OCI-LY7 (cell line): ENCODE results near the gene VPS18. TPM values are rescaled to one million over a fixed set of nuclear protein-coding genes. Genes with fewer than 3 reads are reported as not detected.

Experiments used
- BruUV-seq: library from RNA; stranded (reverse); fragments of 400-500 nt; replicated peaks from 2 replicates; lab custom pipeline; 2021; lab: Mats Ljungman, UMichigan
- CTCF ChIA-PET: fragments of 300-600 bp; sonication (Branson Sonifier 250); formaldehyde crosslinking; loops from one replicate; lab custom pipeline; 2022; ENCODE audit warnings: antibody characterized with exemption; ENCODE audit not compliant: unreplicated experiment; lab: Charles Lee
- POLR2A ChIA-PET: fragments of 300-600 bp; sonication (Branson Sonifier 250); formaldehyde crosslinking; loops from one replicate; lab custom pipeline; 2022; ENCODE audit warnings: antibody characterized with exemption; lab: Charles Lee
- DNase-seq: peaks from one replicate; pipeline ENCODE4 v3.0.0-alpha.2; 2015; ENCODE audit warnings: low spot score
- H2AFZ ChIP-seq: fragments of 200-600 bp; sonication (generic), shearing (Covaris generic); 2 replicates; pipeline ENCODE4 v1.6.1; 2014; ENCODE audit warnings: mild to moderate bottlenecking, antibody characterized with exemption, low read length, moderate library complexity
- H3K27ac ChIP-seq: fragments of 200-600 bp; sonication (generic); 2 replicates; pipeline ENCODE4 v1.5.1; 2014; ENCODE audit warnings: mixed run types, low read depth, mild to moderate bottlenecking, moderate library complexity, low read length, inconsistent platforms; ENCODE audit not compliant: poor library complexity, severe bottlenecking
- H3K36me3 ChIP-seq: fragments of 200-600 bp; sonication (generic); 2 replicates; pipeline ENCODE4 v1.6.1; 2014; ENCODE audit warnings: mild to moderate bottlenecking, antibody characterized with exemption, low read length, moderate library complexity, mixed read lengths; ENCODE audit not compliant: insufficient read depth
- H3K4me1 ChIP-seq: fragments of 200-600 bp; sonication (generic); 2 replicates; pipeline ENCODE4 v1.5.1; 2014; ENCODE audit warnings: mild to moderate bottlenecking, low read length; ENCODE audit not compliant: insufficient read depth, poor library complexity, severe bottlenecking
- H3K4me2 ChIP-seq: fragments of 200-600 bp; sonication (generic); 2 replicates; pipeline ENCODE4 v1.6.1; 2014; ENCODE audit warnings: mild to moderate bottlenecking, low read length
- H3K4me3 ChIP-seq: fragments of 200-600 bp; sonication (generic); 2 replicates; pipeline ENCODE4 v1.5.1; 2014; ENCODE audit warnings: mild to moderate bottlenecking, low read depth, low read length; ENCODE audit not compliant: poor library complexity, severe bottlenecking
- H3K79me2 ChIP-seq: fragments of 200-600 bp; sonication (generic); 2 replicates; pipeline ENCODE4 v1.6.1; 2016; ENCODE audit warnings: low read depth, mild to moderate bottlenecking, low read length, moderate library complexity, mixed read lengths; ENCODE audit not compliant: insufficient read depth
- H3K9me2 ChIP-seq: fragments of 200-600 bp; sonication (generic); 2 replicates; pipeline ENCODE4 v1.6.1; 2016; ENCODE audit warnings: mild to moderate bottlenecking, low read length, mixed read lengths; ENCODE audit not compliant: insufficient read depth
- H3K9me3 ChIP-seq: fragments of 200-600 bp; sonication (generic); 2 replicates; pipeline ENCODE4 v1.6.1; 2014; ENCODE audit warnings: mild to moderate bottlenecking, mixed run types, low read length, mixed read lengths
- H4K20me1 ChIP-seq: fragments of 200-600 bp; sonication (generic); 2 replicates; pipeline ENCODE4 v1.6.1; 2014; ENCODE audit warnings: mild to moderate bottlenecking, antibody characterized with exemption, low read length, moderate library complexity, mixed read lengths; ENCODE audit not compliant: insufficient read depth
- CTCF ChIP-seq: fragments of 200-600 bp; sonication (generic); conservative IDR thresholded peaks from 2 replicates; pipeline ENCODE4 v1.5.1; 2014; ENCODE audit warnings: mild to moderate bottlenecking, antibody characterized with exemption, low read length, moderate library complexity, mixed read lengths
- EZH2phosphoT487 ChIP-seq: fragments of 200-600 bp; sonication (generic); IDR thresholded peaks from 2 replicates; pipeline ENCODE4 v1.6.1; 2018; ENCODE audit warnings: low read depth, borderline replicate concordance, mild to moderate bottlenecking, mixed run types, antibody characterized with exemption, low read length, moderate library complexity, mixed read lengths
- intact Hi-C: fragments of 100-400 bp; cut with micrococcal nuclease; formaldehyde crosslinking; loops from one replicate; pipeline ENCODE4 v1.10.0; 2022; ENCODE audit not compliant: unreplicated experiment
- total RNA-seq, 2 experiments: library from RNA; depleted of rRNA in 1 of 2; stranded (reverse); fragments of >200 nt in 1 of 2; shearing (Covaris generic) in 1 of 2; gene quantifications; 2 replicates each; pipeline ENCODE4 v1.2.3, GENCODE V29; 2014 to 2022

The VPS18 gene
- total RNA-seq, 2 experiments from 2014 or later: 24.5 to 30.7 TPM

DNA sequence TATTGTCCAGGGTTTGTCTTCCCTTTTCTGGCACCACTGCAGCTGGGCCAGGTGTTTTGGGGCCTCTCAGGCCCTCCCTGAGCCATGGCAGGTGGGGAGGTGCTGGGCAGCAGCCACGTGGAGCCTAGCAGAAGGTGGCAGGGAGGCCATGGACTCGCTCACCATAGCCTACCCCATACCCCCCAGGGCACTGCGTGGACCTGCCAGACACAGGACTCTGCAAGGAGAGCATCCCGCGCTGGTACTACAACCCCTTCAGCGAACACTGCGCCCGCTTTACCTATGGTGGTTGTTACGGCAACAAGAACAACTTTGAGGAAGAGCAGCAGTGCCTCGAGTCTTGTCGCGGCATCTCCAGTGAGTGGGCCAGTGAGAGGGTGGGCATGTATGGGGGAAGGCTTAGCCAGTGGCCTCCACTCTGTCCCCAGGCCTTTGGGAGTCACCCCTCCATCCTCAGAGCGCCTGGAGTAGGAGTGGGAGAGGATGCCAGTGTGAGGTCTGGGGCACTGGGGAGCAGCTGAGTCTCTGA lies 38.5 kb upstream of the VPS18 start:
- H3K9me2 ChIP-seq: no peaks in the 10 kb centered on the region
- intact Hi-C loops: loop anchor here (5.0 kb wide), 1 partner anchor 97 kb away; the partner anchor contains the start of gene CHAC1
- H3K4me1 ChIP-seq: peaks cover 17% of the 10 kb centered on the region
- H3K4me3 ChIP-seq: no peak overlapping the region
- no peaks in the 10 kb centered on the region for H4K20me1 ChIP-seq
- DNase-seq: no peak
- H3K9me3 ChIP-seq: no peaks in the 10 kb centered on the region
- H2AFZ ChIP-seq: no peak overlapping the region
- no peaks in the 10 kb centered on the region for H3K36me3 ChIP-seq
- no peak overlapping the region for H3K4me2 ChIP-seq
- no TSS peak for BruUV-seq
- no peak overlapping the region for H3K27ac ChIP-seq
- POLR2A ChIA-PET: interaction anchor here (0.6 to 1.6 kb wide), 2 partner anchors 23 to 58 kb away, joined by 3 to 4 read pairs; no protein-coding TSS in a partner anchor
- TF ChIP-seq CTCF (no peak), EZH2phosphoT487 (no peak)
- H3K79me2 ChIP-seq: no peaks in the 10 kb centered on the region
- CTCF ChIA-PET: interaction anchor here (1.2 kb wide), 1 partner anchor 39 kb away, joined by 5 read pairs; the partner anchor contains the start of gene VPS18

- intact Hi-C loops: loop anchor here (1.0 to 5.0 kb wide), 2 partner anchors 38 to 96 kb away; partner anchors contain the start of genes CHAC1 and VPS18
- peak overlapping the region; percentile 79 for H2AFZ ChIP-seq
- H3K36me3 ChIP-seq: no peaks in the 10 kb centered on the region
- H3K4me3 ChIP-seq: no peak overlapping the region
- H3K27ac ChIP-seq: no peak overlapping the region
- H4K20me1 ChIP-seq: no peaks in the 10 kb centered on the region
- H3K4me1 ChIP-seq: peaks cover 17% of the 10 kb centered on the region
- no peaks in the 10 kb centered on the region for H3K9me2 ChIP-seq
- ChIA-PET POLR2A (interaction anchor here (0.5 to 3.3 kb wide), 6 partner anchors 22 to 582 kb away, joined by 3 to 34 read pairs (median 6); partner anchors contain the start of genes CHAC1 and VPS18), CTCF (interaction anchor here (1.2 to 3.8 kb wide), 8 partner anchors 10 to 39 kb away, joined by 4 to 70 read pairs (median 17); partner anchors contain the start of genes RHOV and VPS18)
- no peak for DNase-seq
- TF ChIP-seq CTCF (no peak), EZH2phosphoT487 (no peak)
- no peaks in the 10 kb centered on the region for H3K9me3 ChIP-seq
- no peak overlapping the region for H3K4me2 ChIP-seq
- no peaks in the 10 kb centered on the region for H3K79me2 ChIP-seq
- no TSS peak for BruUV-seq
These were observed 37.5 kb upstream of the VPS18 start for GRCh38 chr15:40856746-40857145.
